ENCODE results near the gene ZAR1L. TPM values are rescaled to one million over a fixed set of nuclear protein-coding genes. Genes with fewer than 3 reads are reported as not detected.

Gene ZAR1L
- total RNA-seq, 4 donors from 2014 or later: not detected

DNA sequence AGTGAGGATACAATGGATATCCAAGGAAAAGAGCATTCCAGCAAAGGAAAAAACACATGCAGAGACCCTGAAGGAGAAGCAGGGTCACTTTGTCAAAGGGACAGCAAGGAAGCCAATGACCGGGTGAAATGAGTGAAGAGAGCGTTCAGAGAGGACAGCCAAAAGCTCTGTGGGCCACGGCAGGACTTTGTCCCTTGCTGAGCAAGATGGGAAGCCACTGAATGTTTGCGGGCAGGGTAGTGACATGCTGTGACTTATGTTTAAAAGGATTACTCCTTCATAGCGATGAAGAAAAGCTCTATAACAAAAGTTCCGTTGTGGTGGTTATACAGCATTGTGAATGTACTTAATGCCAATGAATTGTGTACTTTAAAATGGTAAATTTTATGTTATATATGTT, 16.5 kb downstream of the ZAR1L start:
- TF ChIP-seq, protein P1, sequence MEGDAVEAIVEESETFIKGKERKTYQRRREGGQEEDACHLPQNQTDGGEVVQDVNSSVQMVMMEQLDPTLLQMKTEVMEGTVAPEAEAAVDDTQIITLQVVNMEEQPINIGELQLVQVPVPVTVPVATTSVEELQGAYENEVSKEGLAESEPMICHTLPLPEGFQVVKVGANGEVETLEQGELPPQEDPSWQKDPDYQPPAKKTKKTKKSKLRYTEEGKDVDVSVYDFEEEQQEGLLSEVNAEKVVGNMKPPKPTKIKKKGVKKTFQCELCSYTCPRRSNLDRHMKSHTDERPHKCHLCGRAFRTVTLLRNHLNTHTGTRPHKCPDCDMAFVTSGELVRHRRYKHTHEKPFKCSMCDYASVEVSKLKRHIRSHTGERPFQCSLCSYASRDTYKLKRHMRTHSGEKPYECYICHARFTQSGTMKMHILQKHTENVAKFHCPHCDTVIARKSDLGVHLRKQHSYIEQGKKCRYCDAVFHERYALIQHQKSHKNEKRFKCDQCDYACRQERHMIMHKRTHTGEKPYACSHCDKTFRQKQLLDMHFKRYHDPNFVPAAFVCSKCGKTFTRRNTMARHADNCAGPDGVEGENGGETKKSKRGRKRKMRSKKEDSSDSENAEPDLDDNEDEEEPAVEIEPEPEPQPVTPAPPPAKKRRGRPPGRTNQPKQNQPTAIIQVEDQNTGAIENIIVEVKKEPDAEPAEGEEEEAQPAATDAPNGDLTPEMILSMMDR (IDR thresholded peaks at IDR 0.05; ENCODE audit: low read depth): no peak

DNA sequence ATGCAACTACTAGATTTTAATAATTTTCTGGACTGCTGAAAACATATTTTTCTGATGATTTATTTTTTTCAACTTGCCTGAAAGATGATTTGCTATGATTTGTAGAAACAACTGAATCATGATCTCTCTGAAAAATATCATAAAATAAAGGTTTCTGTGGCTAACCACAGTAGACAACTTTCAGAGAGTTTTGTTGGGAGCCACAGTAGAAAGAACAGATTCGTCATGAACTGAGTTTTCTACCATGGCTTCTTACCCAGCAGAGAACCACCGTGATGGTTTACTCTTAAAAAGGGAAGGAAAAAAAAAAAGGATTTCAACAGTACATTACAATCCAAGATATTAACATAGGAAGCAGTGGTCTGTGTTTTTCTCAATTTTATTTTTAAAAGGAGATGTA, 18.0 kb downstream of the ZAR1L start:
- TF ChIP-seq, protein P1 (IDR thresholded peaks at IDR 0.05; ENCODE audit: low read depth): no peak

DNA sequence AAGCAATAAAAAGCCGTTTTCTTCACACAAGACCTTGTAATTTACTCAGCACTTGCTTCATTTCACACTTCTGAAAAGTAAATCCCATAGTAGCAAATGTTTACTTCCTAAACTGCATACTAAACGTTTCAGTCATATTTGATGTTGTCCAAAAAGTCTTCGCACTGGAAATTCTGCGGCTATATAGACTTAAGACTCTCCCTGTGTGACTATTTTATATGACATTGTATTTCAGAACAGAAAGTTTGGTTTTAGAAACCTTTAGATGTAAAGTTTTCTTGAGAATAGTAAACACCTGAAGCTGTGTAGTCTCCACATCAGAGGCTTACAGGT, 29.6 kb downstream of the ZAR1L start:
- TF ChIP-seq, protein P1 (IDR thresholded peaks at IDR 0.05; ENCODE audit: low read depth): no peak

DNA sequence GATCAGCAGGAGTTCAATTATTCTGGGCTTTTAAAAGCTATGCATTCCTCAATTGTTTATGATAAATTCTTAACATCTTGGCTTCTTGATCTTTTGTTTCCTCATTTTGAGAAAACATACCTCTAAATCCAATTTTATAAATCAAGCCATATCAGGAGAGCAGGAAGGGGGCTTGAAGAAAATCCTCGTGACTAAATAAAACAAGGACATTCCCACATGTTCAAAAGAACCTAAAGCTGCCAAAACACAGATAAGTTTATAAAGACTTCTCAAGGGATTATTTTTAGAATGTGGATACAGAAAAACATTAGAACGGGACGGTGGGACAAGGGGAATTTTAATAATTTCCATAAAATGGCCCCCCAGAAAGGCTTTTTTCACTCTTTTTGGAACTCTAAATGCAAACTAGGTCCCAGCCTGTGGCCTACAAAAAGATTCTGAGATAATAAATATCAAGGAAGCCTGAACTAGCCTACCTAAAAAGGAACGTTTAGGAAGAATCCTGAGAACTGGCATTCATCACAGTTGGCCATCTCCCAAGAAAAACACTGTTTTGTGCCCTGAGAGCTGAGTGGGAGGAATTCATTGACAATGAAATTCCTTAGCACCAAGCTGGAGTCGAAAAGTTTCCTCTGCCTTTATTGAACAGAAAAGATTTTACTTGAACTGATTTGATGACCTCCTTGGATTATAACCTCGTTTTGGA, 30.1 kb downstream of the ZAR1L start:
- TF ChIP-seq, protein P1 (IDR thresholded peaks at IDR 0.05; ENCODE audit: low read depth): no peak

DNA sequence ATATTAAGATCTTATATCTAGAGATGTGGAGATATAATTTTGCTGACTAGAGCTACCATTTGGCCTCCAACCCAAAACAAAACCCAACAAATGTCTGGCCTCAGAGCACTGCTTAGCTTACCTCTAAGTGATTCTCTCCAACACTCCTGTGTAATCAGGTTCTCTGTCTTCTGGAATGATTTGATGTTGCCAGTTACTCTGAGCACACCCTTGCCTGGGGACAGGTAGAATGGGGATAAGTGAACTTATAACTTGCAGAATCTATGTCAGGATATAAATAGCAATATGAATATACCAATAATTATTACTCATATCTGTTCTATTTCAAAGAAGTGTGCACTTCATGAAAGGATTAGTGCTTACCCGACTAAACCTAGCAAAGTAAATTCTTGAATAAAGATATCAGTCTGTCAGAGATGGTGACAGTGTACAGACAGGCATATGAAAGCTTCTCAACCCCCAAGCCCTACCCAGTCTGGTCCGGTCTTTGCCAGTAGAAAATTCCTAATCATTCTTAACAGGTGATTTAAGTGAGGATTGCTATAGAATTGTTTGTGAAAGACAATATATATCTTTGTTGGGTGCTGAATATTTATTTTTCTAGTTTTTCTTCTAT, 33.0 kb downstream of the ZAR1L start:
- TF ChIP-seq, protein P1 (IDR thresholded peaks at IDR 0.05; ENCODE audit: low read depth): no peak

DNA sequence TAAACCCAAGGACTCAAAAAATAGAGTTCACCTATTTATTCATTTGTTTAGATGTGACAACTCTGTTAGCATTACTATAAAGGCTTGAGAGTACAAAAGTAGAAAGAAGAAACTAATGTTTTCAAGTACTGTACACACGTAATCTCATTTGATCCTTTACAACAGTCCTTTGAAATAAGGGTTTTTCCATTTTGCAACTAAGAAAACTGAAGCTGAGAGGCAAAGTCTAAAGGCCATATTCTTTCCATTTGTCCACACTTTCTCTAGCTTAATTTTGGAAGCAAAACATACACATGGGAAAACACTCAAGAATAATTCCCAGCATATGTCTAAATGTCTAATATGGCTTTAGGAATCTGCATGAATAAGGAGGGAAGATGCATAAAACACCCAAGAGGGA, 34.1 kb downstream of the ZAR1L start:
- TF ChIP-seq, protein P1 (IDR thresholded peaks at IDR 0.05; ENCODE audit: low read depth): no peak

DNA sequence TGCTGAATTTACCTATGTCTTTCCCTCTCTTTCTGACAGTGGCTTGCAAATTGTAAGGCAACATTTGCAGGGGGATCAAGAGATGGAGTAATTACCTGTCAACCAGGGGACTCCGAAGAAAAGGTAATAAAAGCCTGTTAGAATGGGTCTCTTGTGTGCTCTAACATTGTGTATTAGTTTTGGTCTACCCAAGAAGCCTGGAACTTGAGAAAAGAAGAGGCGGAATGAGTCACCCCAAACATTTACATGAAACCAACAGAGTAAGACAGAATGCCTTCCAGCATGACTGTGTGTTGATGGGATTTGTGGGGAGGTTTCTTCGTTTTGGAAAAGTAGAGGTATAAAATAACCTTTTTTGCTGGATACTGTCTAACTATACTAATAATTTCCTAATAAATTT, 36.7 kb downstream of the ZAR1L start:
- TF ChIP-seq, protein P1 (IDR thresholded peaks at IDR 0.05; ENCODE audit: low read depth): no peak

All from subcutaneous adipose tissue (tissue), 4 donors.